GM23248 (cell line): ENCODE results near the gene SLC12A3. TPM values are rescaled to one million over a fixed set of nuclear protein-coding genes. Genes with fewer than 3 reads are reported as not detected.
A peak's percentile ranks its signal among the peaks of the same experiment; 100 is the strongest.

ENCODE experiments used
- DNase-seq: peaks from one replicate; pipeline ENCODE4 v3.0.0-alpha.2; 2015
- H2AFZ ChIP-seq: fragments of 200-600 bp; sonication (generic); 2 replicates; pipeline ENCODE4 v1.6.1; 2016; ENCODE audit warnings: antibody characterized with exemption
- H3F3A ChIP-seq: fragments of 200-600 bp; sonication (generic); 2 replicates; pipeline ENCODE4 v1.6.1; 2016; ENCODE audit warnings: mild to moderate bottlenecking, antibody characterized with exemption, mixed run types; ENCODE audit not compliant: insufficient read depth
- H3K27ac ChIP-seq: fragments of 200-600 bp; sonication (generic); 2 replicates; pipeline ENCODE4 v1.5.1; 2016; ENCODE audit warnings: mild to moderate bottlenecking
- H3K27me3 ChIP-seq: fragments of 200-600 bp; sonication (generic); replicated peaks from 2 replicates; pipeline ENCODE4 v1.6.1; 2016; ENCODE audit warnings: mild to moderate bottlenecking; ENCODE audit not compliant: insufficient read depth
- H3K36me3 ChIP-seq: fragments of 200-600 bp; sonication (generic); 2 replicates; pipeline ENCODE4 v1.6.1; 2016; ENCODE audit warnings: low read depth, mild to moderate bottlenecking
- H3K4me1 ChIP-seq: fragments of 200-600 bp; sonication (generic); 2 replicates; pipeline ENCODE4 v1.6.1; 2016; ENCODE audit warnings: mild to moderate bottlenecking; ENCODE audit not compliant: insufficient read depth
- H3K4me2 ChIP-seq: fragments of 200-600 bp; sonication (generic); one replicate; pipeline ENCODE4 v1.6.1; 2016; ENCODE audit warnings: mild to moderate bottlenecking; ENCODE audit not compliant: unreplicated experiment
- H3K4me3 ChIP-seq: fragments of 200-600 bp; sonication (generic); 2 replicates; pipeline ENCODE4 v1.5.1; 2016; ENCODE audit warnings: mild to moderate bottlenecking
- H3K79me2 ChIP-seq: fragments of 200-600 bp; sonication (generic); 2 replicates; pipeline ENCODE4 v1.6.1; 2016; ENCODE audit warnings: mild to moderate bottlenecking; ENCODE audit not compliant: insufficient read depth
- H3K9ac ChIP-seq: fragments of 200-600 bp; sonication (generic); 2 replicates; pipeline ENCODE4 v1.6.1; 2016; ENCODE audit warnings: mild to moderate bottlenecking
- H3K9me2 ChIP-seq: fragments of 200-600 bp; sonication (generic); 2 replicates; pipeline ENCODE4 v1.6.1; 2016; ENCODE audit warnings: mixed run types, mild to moderate bottlenecking, moderate library complexity; ENCODE audit not compliant: insufficient read depth
- H3K9me3 ChIP-seq: fragments of 200-600 bp; sonication (generic); one replicate; pipeline ENCODE4 v1.6.1; 2017; ENCODE audit warnings: low read depth
- H4K20me1 ChIP-seq: fragments of 200-600 bp; sonication (generic); 2 replicates; pipeline ENCODE4 v1.6.0; 2016; ENCODE audit not compliant: insufficient read depth
- EZH2 ChIP-seq: fragments of 200-600 bp; sonication (generic); IDR thresholded peaks from 2 replicates; pipeline ENCODE4 v1.6.1; 2018; ENCODE audit warnings: antibody characterized with exemption, mild to moderate bottlenecking; ENCODE audit not compliant: insufficient read depth, poor library complexity, severe bottlenecking
- EZH2phosphoT487 ChIP-seq: fragments of 200-600 bp; sonication (generic); IDR thresholded peaks from 2 replicates; pipeline ENCODE4 v1.6.1; 2018; ENCODE audit warnings: antibody characterized with exemption, moderate library complexity, mild to moderate bottlenecking, low read depth; ENCODE audit not compliant: insufficient read depth
- WGBS, 2 experiments: methylation state at CpG; one replicate each; pipeline ENCODE4 v1.1.6; 2015 to 2017; ENCODE audit warnings: low lambda C conversion rate in 2 of 2, low coverage in 1 of 2; ENCODE audit errors: missing lambda C conversion rate in 2 of 2; 5-methylcytosine and 5-hydroxymethylcytosine counted together
- in situ Hi-C: fragments of 300-500 bp; cut with MboI; formaldehyde crosslinking; loops from 2 replicates; pipeline ENCODE4 v1.15.0; 2020
- polyA plus RNA-seq: library from polyadenylated mRNA; unstranded; fragments of >200 nt; fragmentation: Nextera tagmentation; extraction: Ambion mirVana; gene quantifications from 2 replicates; pipeline ENCODE4 v1.2.1, GENCODE V29; 2016
- total RNA-seq: library from RNA; depleted of rRNA; stranded (reverse); fragments of >200 nt; shearing (Covaris generic); gene quantifications from 2 replicates; pipeline ENCODE4 v1.2.3, GENCODE V29; 2014

Gene SLC12A3
- total and polyA plus RNA-seq, 2 experiments from 2014 or later = not detected

- no peak overlapping the region for H3K4me2 ChIP-seq
- H4K20me1 ChIP-seq = peaks cover 18% of the 10 kb centered on the region
- H3K4me3 ChIP-seq = no peak overlapping the region
- no peak overlapping the region for H2AFZ ChIP-seq
- H3K9me3 ChIP-seq = no peaks in the 10 kb centered on the region
- TF ChIP-seq EZH2phosphoT487 (no peak), EZH2 (no peak)
- H3K4me1 ChIP-seq = peaks cover 16% of the 10 kb centered on the region
- peaks cover 96% of the 10 kb centered on the region for H3F3A ChIP-seq
- H3K36me3 ChIP-seq = peaks cover 98% of the 10 kb centered on the region
- H3K79me2 ChIP-seq = peaks cover 52% of the 10 kb centered on the region
- H3K27ac ChIP-seq = peak overlapping the region; percentile 12; the same call in 1 of the 2 replicates
- in situ Hi-C loops = no loop called here
- H3K9ac ChIP-seq = no peak overlapping the region
- no peaks in the 10 kb centered on the region for H3K27me3 ChIP-seq
- WGBS, 2 experiments = 73 to 75% methylated on average over 2 of the region's 2 CpGs
- no peaks in the 10 kb centered on the region for H3K9me2 ChIP-seq
- no peak for DNase-seq
Measured at GRCh38 chr16:56941092-56941491, 76.1 kb downstream of the SLC12A3 start.

- Histone ChIP-seq H3K27me3 (no peaks in the 10 kb centered on the region), H3K9me3 (no peaks in the 10 kb centered on the region), H4K20me1 (peaks cover 10% of the 10 kb centered on the region; the same call in 1 of the 2 replicates), H3K9me2 (no peaks in the 10 kb centered on the region), H3K4me1 (peaks cover 8% of the 10 kb centered on the region), H3K4me3 (no peak overlapping the region), H3K9ac (no peak overlapping the region), H3K36me3 (peaks cover 93% of the 10 kb centered on the region), H3F3A (peaks cover 96% of the 10 kb centered on the region), H3K79me2 (peaks cover 44% of the 10 kb centered on the region), H3K27ac (no peak overlapping the region), H2AFZ (no peak overlapping the region), H3K4me2 (no peak overlapping the region)
- 74% methylated on average over 9 of the region's 9 CpGs for WGBS, 2 experiments
- in situ Hi-C loops = no loop called here
- no peak for DNase-seq
- no peak for TF ChIP-seq EZH2
- no peak for TF ChIP-seq EZH2phosphoT487
Measured at GRCh38 chr16:56941856-56942331, 76.9 kb downstream of the SLC12A3 start.

GRCh38 chr16:56943761-56944375 is 78.9 kb downstream of the SLC12A3 start:
- no peaks in the 10 kb centered on the region for H3K4me1 ChIP-seq
- no peak overlapping the region for H3K4me2 ChIP-seq
- H3K36me3 ChIP-seq = peaks cover 73% of the 10 kb centered on the region
- no peaks in the 10 kb centered on the region for H3K9me3 ChIP-seq
- H3K9me2 ChIP-seq = no peaks in the 10 kb centered on the region
- H3K79me2 ChIP-seq = peaks cover 26% of the 10 kb centered on the region
- H3K4me3 ChIP-seq = no peak overlapping the region
- 0 out of 2 replicates have a peak overlapping the region, but pooled peaks have one; percentile 26 for H3K27ac ChIP-seq
- peaks cover 95% of the 10 kb centered on the region for H3F3A ChIP-seq
- WGBS, 2 experiments = 88% methylated on average over 6 of the region's 6 CpGs
- H4K20me1 ChIP-seq = peaks cover 4% of the 10 kb centered on the region; the same call in 1 of the 2 replicates
- no peak overlapping the region for H2AFZ ChIP-seq
- no peak for DNase-seq
- no peak overlapping the region for H3K9ac ChIP-seq
- in situ Hi-C loops = no loop called here
- TF ChIP-seq EZH2 (no peak), EZH2phosphoT487 (no peak)
- H3K27me3 ChIP-seq = no peaks in the 10 kb centered on the region

DNA sequence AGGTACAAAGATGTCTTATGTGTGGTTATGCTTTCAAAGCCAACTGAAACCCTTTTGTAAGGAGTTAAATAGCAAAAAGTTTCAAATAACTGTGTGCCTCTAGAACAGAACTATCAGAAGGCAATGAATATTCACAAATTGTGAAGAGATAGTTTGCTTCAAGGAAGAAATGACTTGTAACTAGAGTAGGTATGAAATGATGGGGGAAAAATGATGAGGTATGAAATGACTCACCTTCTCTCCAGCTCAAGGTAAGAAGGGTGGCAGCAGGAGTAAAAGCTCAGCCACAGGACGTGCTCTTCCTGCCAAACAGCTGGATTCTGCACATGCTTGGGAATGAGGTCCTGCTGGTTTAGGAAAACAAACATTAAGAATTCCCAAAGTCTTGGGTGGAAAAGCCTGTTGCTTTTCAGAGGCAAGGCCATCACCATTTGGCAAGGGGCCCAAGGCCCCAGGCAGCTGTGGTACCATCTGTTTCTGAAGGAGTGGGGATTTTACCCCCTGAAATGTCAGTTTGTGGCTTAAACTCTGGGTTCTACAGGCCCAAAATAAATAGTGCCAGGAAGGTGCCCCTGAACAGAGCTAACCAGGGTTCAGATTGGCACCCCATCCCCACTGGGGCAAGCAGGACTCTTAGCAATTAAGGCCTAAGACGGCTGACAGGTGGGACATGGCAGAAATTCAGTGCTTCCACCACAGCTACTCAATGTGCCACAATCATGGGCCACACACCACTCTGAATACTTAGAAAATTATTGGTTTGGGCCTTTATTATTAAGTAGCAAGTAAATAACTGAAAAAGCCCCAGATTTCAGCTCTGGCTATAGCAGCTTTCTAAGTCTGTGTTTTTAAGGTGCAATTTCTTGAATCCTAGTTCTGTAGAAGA is 80.2 kb downstream of the SLC12A3 start:
- Histone ChIP-seq H3K9me3 (no peaks in the 10 kb centered on the region), H3K27ac (peak overlapping the region; percentile 26; the same call in 1 of the 2 replicates), H3K9ac (no peak overlapping the region), H3K9me2 (no peaks in the 10 kb centered on the region), H4K20me1 (peaks cover 4% of the 10 kb centered on the region; the same call in 1 of the 2 replicates), H3K4me1 (no peaks in the 10 kb centered on the region), H3K4me2 (no peak overlapping the region), H3K4me3 (no peak overlapping the region), H3K27me3 (no peaks in the 10 kb centered on the region), H2AFZ (no peak overlapping the region), H3F3A (peaks cover 93% of the 10 kb centered on the region), H3K79me2 (peaks cover 12% of the 10 kb centered on the region), H3K36me3 (peaks cover 60% of the 10 kb centered on the region)
- no peak for DNase-seq
- in situ Hi-C loops = no loop called here
- no peak for TF ChIP-seq EZH2phosphoT487
- no peak for TF ChIP-seq EZH2
- WGBS, 2 experiments = 22 to 40% methylated on average over 2 of the region's 2 CpGs
